HCT116 (cell line): ENCODE data around the gene CCDC80. TPM values are rescaled to one million over a fixed set of nuclear protein-coding genes. Genes with fewer than 3 reads are reported as not detected.
A peak's percentile ranks its signal among the peaks of the same experiment; 100 is the strongest.

Source experiments
- ATAC-seq: fragments of 200-7000 bp; cut with Tn5 transposase; 2 replicates; pipeline ENCODE4 v1.9.1; 2020; ENCODE audit warnings: mild to moderate bottlenecking, moderate library complexity
- BruUV-seq: library from RNA; stranded (reverse); fragments of 400-500 nt; replicated peaks from 2 replicates; lab custom pipeline; 2021; lab: Mats Ljungman, UMichigan
- CTCF ChIA-PET: fragments of 300-600 bp; sonication (Branson Sonifier 250); formaldehyde crosslinking; loops from one replicate; lab custom pipeline; 2021; ENCODE audit warnings: antibody characterized with exemption; lab: Charles Lee
- POLR2A ChIA-PET: fragments of 300-600, 350-600 bp; sonication (Branson Sonifier 250); formaldehyde crosslinking; loops from one replicate; lab custom pipeline; 2021; ENCODE audit warnings: antibody characterized with exemption; lab: Charles Lee
- RAD21 ChIA-PET, 2 experiments: fragments of 300-600 bp; sonication (Branson Sonifier 250); formaldehyde crosslinking; loops; one replicate each; lab custom pipeline; 2023; ENCODE audit warnings: low total read pairs in 2 of 2; ENCODE audit not compliant: uncharacterized antibody in 2 of 2, unreplicated experiment in 2 of 2, low non-redundant PET in 1 of 2; lab: Charles Lee
- DNase-seq: peaks from one replicate; pipeline ENCODE4 v3.0.0-alpha.2; 2010; ENCODE audit warnings: low read depth, low spot score
- H2AFZ ChIP-seq: fragments of 200-600 bp; shearing (Covaris generic), sonication (generic); 2 replicates; pipeline ENCODE4 v1.6.1; 2017; ENCODE audit warnings: low read depth, mixed run types, mixed read lengths, antibody characterized with exemption, low read length; ENCODE audit not compliant: poor library complexity, severe bottlenecking
- H3K27ac ChIP-seq: 2 replicates; pipeline ENCODE4 v1.5.1; 2012; ENCODE audit warnings: low read depth, low read length
- H3K27me3 ChIP-seq: fragments of 200-600 bp; sonication (generic); 2 replicates; pipeline ENCODE4 v1.6.1; 2016; ENCODE audit warnings: mixed run types, low read length, mixed read lengths; ENCODE audit not compliant: insufficient read depth
- H3K36me3 ChIP-seq, 2 experiments: fragments of 200-500 bp in 1 of 2; fragments of 200-600 bp in 1 of 2; sonication (Bioruptor generic) in 1 of 2; sonication (generic) in 1 of 2; 2 replicates each; pipeline versions ENCODE4 v1.5.1 to v1.6.1; 2014 to 2016; ENCODE audit warnings: low read length in 2 of 2, inconsistent platforms in 1 of 2, mixed read lengths in 1 of 2, mixed run types in 1 of 2; ENCODE audit not compliant: insufficient read depth in 2 of 2, control insufficient read depth in 1 of 2
- H3K4me1 ChIP-seq, 2 experiments: fragments of 200-600 bp in 1 of 2; sonication (generic) in 1 of 2; 2 replicates each; pipeline versions ENCODE4 v1.5.1 to v1.6.1; 2012 to 2017; ENCODE audit warnings: low read length in 2 of 2, inconsistent platforms in 1 of 2, mild to moderate bottlenecking in 1 of 2, mixed read lengths in 1 of 2, mixed run types in 1 of 2, moderate library complexity in 1 of 2; ENCODE audit not compliant: insufficient read depth in 2 of 2, control insufficient read depth in 1 of 2
- H3K4me2 ChIP-seq: fragments of 200-600 bp; sonication (generic); 2 replicates; pipeline ENCODE4 v1.6.1; 2017; ENCODE audit warnings: mixed run types, low read length, mixed read lengths
- H3K4me3 ChIP-seq, 2 experiments: fragments of 200-600 bp in 1 of 2; sonication (generic) in 1 of 2; replicated peaks in 1 of 2; 2 replicates each; pipeline ENCODE4 v1.5.1; 2011 to 2016; ENCODE audit warnings: low read length in 2 of 2, control low read depth in 1 of 2, low read depth in 1 of 2, mild to moderate bottlenecking in 1 of 2, mixed read lengths in 1 of 2, mixed run types in 1 of 2
- H3K79me2 ChIP-seq: fragments of 200-600 bp; sonication (generic); 2 replicates; pipeline ENCODE4 v1.6.1; 2017; ENCODE audit warnings: mild to moderate bottlenecking, mixed run types, low read length, moderate library complexity, mixed read lengths; ENCODE audit not compliant: insufficient read depth
- H3K9ac ChIP-seq: fragments of 200-600 bp; sonication (generic); 2 replicates; pipeline ENCODE4 v1.6.1; 2016; ENCODE audit warnings: low read length, mixed read lengths
- H3K9me2 ChIP-seq: fragments of 200-600 bp; sonication (generic), shearing (Covaris generic); 2 replicates; pipeline ENCODE4 v1.6.1; 2017; ENCODE audit warnings: mixed run types, mild to moderate bottlenecking, moderate library complexity; ENCODE audit not compliant: insufficient read depth
- H3K9me3 ChIP-seq, 2 experiments: fragments of 200-500 bp in 1 of 2; fragments of 200-600 bp in 1 of 2; sonication (Bioruptor generic) in 1 of 2; sonication (generic) in 1 of 2; 2 replicates each; pipeline ENCODE4 v1.6.1; 2014 to 2017; ENCODE audit warnings: low read length in 2 of 2, mixed read lengths in 2 of 2, inconsistent platforms in 1 of 2, low read depth in 1 of 2, mild to moderate bottlenecking in 1 of 2, mixed run types in 1 of 2, moderate library complexity in 1 of 2; ENCODE audit not compliant: control insufficient read depth in 1 of 2, insufficient read depth in 1 of 2
- H4K20me1 ChIP-seq: fragments of 200-600 bp; sonication (generic), shearing (Covaris generic); 2 replicates; pipeline ENCODE4 v1.6.1; 2017; ENCODE audit warnings: mixed run types, mild to moderate bottlenecking, moderate library complexity; ENCODE audit not compliant: insufficient read depth
- CEBPB ChIP-seq: IDR thresholded peaks from 2 replicates; pipeline ENCODE4 v1.6.1; 2012; ENCODE audit warnings: low read depth
- ELF1 ChIP-seq: IDR thresholded peaks from 2 replicates; pipeline ENCODE4 v1.6.1; 2012; ENCODE audit warnings: low read depth, borderline replicate concordance
- FOSL1 ChIP-seq: IDR thresholded peaks from 2 replicates; pipeline ENCODE4 v1.6.1; 2012; ENCODE audit warnings: low read depth
- POLR2AphosphoS5 ChIP-seq: IDR thresholded peaks from 2 replicates; pipeline ENCODE4 v1.6.1; 2011; ENCODE audit warnings: mild to moderate bottlenecking, low read depth, low read length, moderate library complexity
- SIN3A ChIP-seq: IDR thresholded peaks from 2 replicates; pipeline ENCODE4 v1.6.1; 2012; ENCODE audit warnings: low read depth
- SP1 ChIP-seq: IDR thresholded peaks from 2 replicates; pipeline ENCODE4 v1.6.1; 2012; ENCODE audit warnings: low read depth
- SRF ChIP-seq: IDR thresholded peaks from 2 replicates; pipeline ENCODE4 v1.6.1; 2012; ENCODE audit warnings: low read depth
- TCF7L2 ChIP-seq: IDR thresholded peaks from 2 replicates; pipeline ENCODE4 v1.7.0; 2011; ENCODE audit warnings: borderline replicate concordance, inconsistent platforms; ENCODE audit not compliant: insufficient read depth, insufficient read length; ENCODE audit errors: extremely low read depth
- ZNF274 ChIP-seq: fragments of 200-500 bp; sonication (Bioruptor generic); IDR thresholded peaks from 2 replicates; pipeline ENCODE4 v1.6.1; 2014; ENCODE audit warnings: mild to moderate bottlenecking, low read depth, low read length, inconsistent platforms
- intact Hi-C: fragments of 100-400 bp; cut with micrococcal nuclease; formaldehyde crosslinking; loops from 2 replicates; pipeline ENCODE4 v1.10.0; 2022
- total RNA-seq: library from RNA; stranded (reverse); gene quantifications from one replicate; pipeline ENCODE4 v1.2.1, GENCODE V29; 2021; ENCODE audit not compliant: unreplicated experiment
- TF ChIP-seq, protein P1 (sequence below): IDR thresholded peaks from 2 replicates; pipeline ENCODE4 v1.6.1; 2011; ENCODE audit warnings: mild to moderate bottlenecking, low read length, moderate library complexity; ENCODE audit not compliant: insufficient replicate concordance; ENCODE audit errors: extremely low read depth

CCDC80 gene
- total RNA-seq, 1 experiment from 2014 or later, result 1.7 TPM

DNA sequence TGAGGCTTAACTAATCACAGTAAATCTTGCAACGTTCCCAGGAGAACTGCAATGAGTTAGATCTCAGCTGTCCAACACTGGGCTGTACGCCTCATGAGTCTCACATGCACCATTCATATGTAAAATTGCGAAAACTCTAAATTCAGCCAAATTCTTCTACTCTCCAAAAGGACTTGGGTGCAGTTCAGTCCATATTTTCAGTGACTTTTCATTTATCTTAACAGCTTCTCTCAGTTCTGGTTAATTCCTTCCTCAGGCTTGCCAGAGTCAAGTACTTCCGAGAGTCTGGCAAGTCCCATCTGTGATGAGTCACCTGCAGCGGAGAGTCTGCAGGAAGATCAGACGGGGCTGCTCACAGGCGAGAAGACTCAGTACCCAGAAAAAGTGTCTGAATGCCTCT is 11.5 kb downstream of the CCDC80 start (continued):
- TF ChIP-seq, protein P1, sequence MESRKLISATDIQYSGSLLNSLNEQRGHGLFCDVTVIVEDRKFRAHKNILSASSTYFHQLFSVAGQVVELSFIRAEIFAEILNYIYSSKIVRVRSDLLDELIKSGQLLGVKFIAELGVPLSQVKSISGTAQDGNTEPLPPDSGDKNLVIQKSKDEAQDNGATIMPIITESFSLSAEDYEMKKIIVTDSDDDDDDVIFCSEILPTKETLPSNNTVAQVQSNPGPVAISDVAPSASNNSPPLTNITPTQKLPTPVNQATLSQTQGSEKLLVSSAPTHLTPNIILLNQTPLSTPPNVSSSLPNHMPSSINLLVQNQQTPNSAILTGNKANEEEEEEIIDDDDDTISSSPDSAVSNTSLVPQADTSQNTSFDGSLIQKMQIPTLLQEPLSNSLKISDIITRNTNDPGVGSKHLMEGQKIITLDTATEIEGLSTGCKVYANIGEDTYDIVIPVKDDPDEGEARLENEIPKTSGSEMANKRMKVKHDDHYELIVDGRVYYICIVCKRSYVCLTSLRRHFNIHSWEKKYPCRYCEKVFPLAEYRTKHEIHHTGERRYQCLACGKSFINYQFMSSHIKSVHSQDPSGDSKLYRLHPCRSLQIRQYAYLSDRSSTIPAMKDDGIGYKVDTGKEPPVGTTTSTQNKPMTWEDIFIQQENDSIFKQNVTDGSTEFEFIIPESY, result no peak
- TF ChIP-seq SRF (no peak), SIN3A (no peak), TCF7L2 (peak; percentile 23), POLR2AphosphoS5 (no peak), ELF1 (no peak), ZNF274 (no peak)

DNA sequence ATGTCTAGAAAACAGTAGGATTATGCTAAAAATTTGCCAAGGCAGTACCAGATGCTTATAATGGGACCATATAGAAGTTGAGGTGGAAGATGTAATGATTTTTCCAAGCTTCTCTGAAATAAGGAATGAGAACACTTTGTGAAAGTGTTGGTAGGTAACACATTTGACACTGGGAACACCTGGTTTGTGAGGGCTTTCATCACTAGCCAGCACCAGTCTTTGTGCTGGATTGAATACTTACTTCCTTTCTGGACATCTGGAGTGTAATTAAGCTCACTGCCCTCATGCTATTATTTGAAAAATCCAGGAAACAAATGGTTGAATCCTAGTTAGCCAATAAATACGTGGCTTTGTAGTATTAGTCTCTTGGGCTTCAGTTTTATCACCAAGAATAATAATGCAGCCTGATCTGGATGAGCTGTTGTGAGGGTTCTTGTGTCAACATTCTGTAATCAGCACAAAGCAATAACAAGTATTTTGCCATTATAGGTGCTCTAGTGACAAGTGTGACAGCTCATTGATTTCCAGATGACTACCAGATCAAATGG is 12.9 kb downstream of the CCDC80 start:
- no peaks in the 10 kb centered on the region for H3K27me3 ChIP-seq
- intact Hi-C loops, result no loop called here
- H3K79me2 ChIP-seq, result no peaks in the 10 kb centered on the region
- ChIA-PET RAD21 (no interaction called here), CTCF (no interaction called here), POLR2A (no interaction called here)
- no peak overlapping the region for H3K4me2 ChIP-seq
- no peak overlapping the region for H3K9ac ChIP-seq
- DNase-seq (no peak), ATAC-seq (no peak)
- TF ChIP-seq SP1 (no peak), FOSL1 (no peak), SRF (no peak), CEBPB (no peak)
- TF ChIP-seq, protein P1, result no peak
- H3K4me1 ChIP-seq, result peaks cover 0 to 6% of the 10 kb centered on the region in 2 experiments; a peak in 2 of 4 replicates
- no peak overlapping the region for H3K27ac ChIP-seq
- H3K9me2 ChIP-seq, result no peaks in the 10 kb centered on the region
- H2AFZ ChIP-seq, result no peak overlapping the region
- H3K36me3 ChIP-seq, result no peaks in the 10 kb centered on the region
- no peaks in the 10 kb centered on the region for H3K9me3 ChIP-seq
- no peak overlapping the region for H3K4me3 ChIP-seq
- BruUV-seq, result no TSS peak
- H4K20me1 ChIP-seq, result no peaks in the 10 kb centered on the region
